Measurements from ENCODE around the gene PIEZO2.

The PIEZO2 gene

GRCh38 chr18:10863026-10863425 lies 286.3 kb downstream of the PIEZO2 start:
- no peak for ATAC-seq
- TF ChIP-seq TOX (CRISPR knock-in tag; IDR thresholded peaks at IDR 0.05; ENCODE audit: borderline replicate concordance): no peak
- TF ChIP-seq PATZ1 (CRISPR knock-in tag; IDR thresholded peaks at IDR 0.05; ENCODE audit: borderline replicate concordance): no peak
- TF ChIP-seq ZNF70 (CRISPR knock-in tag; IDR thresholded peaks at IDR 0.05): no peak
- TF ChIP-seq ZFP3 (CRISPR knock-in tag; IDR thresholded peaks at IDR 0.05): no peak
- TF ChIP-seq TSHZ2 (CRISPR knock-in tag; IDR thresholded peaks at IDR 0.05): no peak
- no peak for TF ChIP-seq ZC3H10 (CRISPR knock-in tag; IDR thresholded peaks at IDR 0.05)

GRCh38 chr18:10860928-10861327 lies 288.4 kb downstream of the PIEZO2 start:
- ATAC-seq: no peak
- TF ChIP-seq ZNF70 (CRISPR knock-in tag; IDR thresholded peaks at IDR 0.05) (no peak), PATZ1 (CRISPR knock-in tag; IDR thresholded peaks at IDR 0.05; ENCODE audit: borderline replicate concordance) (no peak), ZFP30 (CRISPR knock-in tag; IDR thresholded peaks at IDR 0.05) (no peak), ZNF8 (CRISPR knock-in tag; IDR thresholded peaks at IDR 0.05) (no peak), GLIS3 (CRISPR knock-in tag; IDR thresholded peaks at IDR 0.05) (no peak), ESRRG (CRISPR knock-in tag; IDR thresholded peaks at IDR 0.05) (no peak), CREB5 (CRISPR knock-in tag; IDR thresholded peaks at IDR 0.05; ENCODE audit: low read depth) (no peak), RARB (CRISPR knock-in tag; IDR thresholded peaks at IDR 0.05) (no peak), POU6F1 (CRISPR knock-in tag; IDR thresholded peaks at IDR 0.05; ENCODE audit: borderline replicate concordance, low read depth) (no peak), ZC3H10 (CRISPR knock-in tag; IDR thresholded peaks at IDR 0.05) (no peak), CSDC2 (CRISPR knock-in tag; IDR thresholded peaks at IDR 0.05) (no peak), SNAI2 (CRISPR knock-in tag; IDR thresholded peaks at IDR 0.05) (no peak), TSHZ2 (CRISPR knock-in tag; IDR thresholded peaks at IDR 0.05) (no peak), PPARA (CRISPR knock-in tag; IDR thresholded peaks at IDR 0.05; ENCODE audit: borderline replicate concordance) (no peak), CSRNP3 (CRISPR knock-in tag; IDR thresholded peaks at IDR 0.05) (no peak), ISL1 (CRISPR knock-in tag; IDR thresholded peaks at IDR 0.05) (no peak), ZFP3 (CRISPR knock-in tag; IDR thresholded peaks at IDR 0.05) (no peak), ARNTL (CRISPR knock-in tag; IDR thresholded peaks at IDR 0.05; ENCODE audit: borderline replicate concordance, low read depth) (no peak), TOX (CRISPR knock-in tag; IDR thresholded peaks at IDR 0.05; ENCODE audit: borderline replicate concordance) (no peak)

Data from SK-N-SH treated with all-trans-retinoic acid at 6 μM for 48 hours (cell line).